Left colon (tissue), 2 donors: Measurements from ENCODE around the gene NOXO1. TPM values are rescaled to one million over a fixed set of nuclear protein-coding genes. Genes with fewer than 3 reads are reported as not detected.
"Not testable (repeated sequence)": the region's sequence is repeated elsewhere in the genome, so short reads cannot be mapped to it uniquely, and the experiment has no call there.

Experiments used
- ATAC-seq: fragments of 200-7000 bp; cut with Tn5 transposase; one replicate; pipeline ENCODE4 v1.9.1; 2020; ENCODE audit warnings: mild to moderate bottlenecking, moderate library complexity
- DNase-seq, 2 donors: peaks; one replicate each; pipeline ENCODE4 v3.0.0-alpha.2; 2020
- intact Hi-C, 2 donors: fragments of 100-400 bp; cut with DNase I in 1 of 2; cut with micrococcal nuclease in 1 of 2; formaldehyde crosslinking; loops; one replicate each; pipeline versions ENCODE4 v1.11.2 to v1.14.0; 2022; cut with DNase I, micrococcal nuclease
- total RNA-seq, 2 donors: library from RNA; stranded (reverse); fragmentation: NEBNext Ultra II Directional; extraction: Animal tissue kit (Norgen Biotek cat#: 25700); gene quantifications; one replicate each; pipeline ENCODE4 v1.2.1, GENCODE V29; 2021
- donor health status: DM: no; HTN: no; CAD: no.
- donor health status: DM: yes; HTN: yes; CAD: no.

Gene NOXO1
- total RNA-seq, 2 donors from 2014 or later = 34.6 to 49.0 TPM

GRCh38 chr16:1973461-1974156 lies 7.7 kb downstream of the NOXO1 start:
- no peak for DNase-seq
- intact Hi-C loops = no loop called here
- no peak for ATAC-seq

GRCh38 chr16:1972490-1972877 lies 8.8 kb downstream of the NOXO1 start:
- DNase-seq (peak in 1 of 2 donors; percentile 43), ATAC-seq (peak; percentile 39)
- intact Hi-C loops = no loop called here

- DNase-seq = peak; percentile 92 to 93
- intact Hi-C loops = no loop called here
- ATAC-seq = peak; percentile 91
Measured at GRCh38 chr16:1971796-1972489, 9.3 kb downstream of the NOXO1 start, which contains the start of gene TBL3. Gene TBL3 (plus strand): TSS chr16:1972053. CDS start chr16:1972165, 112 bp downstream.

- intact Hi-C loops = no loop called here
- no peak for ATAC-seq
- DNase-seq = peak in 1 of 2 donors; percentile 10
Measured at GRCh38 chr16:1968146-1968953, 12.9 kb downstream of the NOXO1 start.

- DNase-seq (peak in 1 of 2 donors; percentile 6), ATAC-seq (no peak)
- intact Hi-C loops = no loop called here
Measured at GRCh38 chr16:1966460-1966859, 14.8 kb downstream of the NOXO1 start, which contains the start of gene RNF151. Gene RNF151 (plus strand): TSS chr16:1966856. CDS start chr16:1966882, 26 bp downstream.

GRCh38 chr16:1965396-1966001 lies 15.8 kb downstream of the NOXO1 start:
- DNase-seq (peak in 1 of 2 donors; percentile 34), ATAC-seq (peak; percentile 39)

GRCh38 chr16:1964506-1965395 lies 16.5 kb downstream of the NOXO1 start, which contains the start of gene RPS2:
Gene RPS2 (minus strand): TSS chr16:1964826. CDS start chr16:1964625, 201 bp downstream.
- intact Hi-C loops = no loop called here
- peak; percentile 99 for DNase-seq

More at GRCh38 chr16:1965396-1966001, 15.8 kb downstream of the NOXO1 start:
- intact Hi-C loops = no loop called here

GRCh38 chr16:1963806-1964505 lies 17.3 kb downstream of the NOXO1 start:
- ATAC-seq (peak; percentile 29), DNase-seq (peak in 1 of 2 donors; percentile 67)
- intact Hi-C loops = no loop called here

More at GRCh38 chr16:1964506-1965395, 16.5 kb downstream of the NOXO1 start, which contains the start of gene RPS2:
- ATAC-seq = peak; percentile 92

- ATAC-seq, intact Hi-C loops: not testable (repeated sequence)
- DNase-seq = peak in 1 of 2 donors; percentile 8
Measured at GRCh38 chr16:1962161-1963153, 18.8 kb downstream of the NOXO1 start.

- intact Hi-C loops = no loop called here
- ATAC-seq = no peak
- peak in 1 of 2 donors; percentile 14 for DNase-seq
Measured at GRCh38 chr16:1961651-1962067, 19.6 kb downstream of the NOXO1 start.

GRCh38 chr16:1960665-1961630 lies 20.3 kb downstream of the NOXO1 start:
- peak in 1 of 2 donors; percentile 22 for DNase-seq
- intact Hi-C loops = no loop called here
- ATAC-seq = no peak

- ATAC-seq (peak; percentile 89), DNase-seq (peak; percentile 92 to 96)
- intact Hi-C loops = no loop called here
Measured at GRCh38 chr16:1959269-1960039, 21.8 kb downstream of the NOXO1 start, which contains the start of gene NDUFB10. Gene NDUFB10 (plus strand): TSS chr16:1959538. CDS start chr16:1959625, 87 bp downstream.

- peak; percentile 2 for ATAC-seq
- peak in 1 of 2 donors; percentile 40 for DNase-seq
- intact Hi-C loops = no loop called here
Measured at GRCh38 chr16:1958715-1959268, 22.5 kb downstream of the NOXO1 start.

- ATAC-seq, DNase-seq, intact Hi-C loops: not testable (repeated sequence)
Measured at GRCh38 chr16:1958143-1958491, 23.2 kb downstream of the NOXO1 start.
